ENCODE data around the gene TUBGCP3. TPM values are rescaled to one million over a fixed set of nuclear protein-coding genes. Genes with fewer than 3 reads are reported as not detected.

Gene TUBGCP3
- total and polyA plus RNA-seq, 4 donors = 6.7 to 31.0 (median 17.3) TPM

GRCh38 chr13:112617754-112618375, 29.9 kb upstream of the TUBGCP3 start:
- H3K4me1 ChIP-seq (ENCODE audit: control insufficient read depth in 4 of 4, insufficient read depth in 4 of 4, low read length in 3 of 4) = no peaks in the 10 kb centered on the region
- no peak for DNase-seq (ENCODE audit: low spot score)

More at GRCh38 chr13:112617754-112618375, 29.9 kb upstream of the TUBGCP3 start:
- Histone ChIP-seq H3K27me3 (ENCODE audit: control insufficient read depth in 4 of 4, insufficient read depth in 4 of 4, low read length in 3 of 4) (no peaks in the 10 kb centered on the region), H3K9ac (ENCODE audit: low read depth in 1 of 2, low read length in 2 of 2) (no peak overlapping the region), H3K4me3 (ENCODE audit: low read depth in 1 of 3, low read length in 3 of 3) (no peak overlapping the region), H3K36me3 (ENCODE audit: control insufficient read depth in 4 of 4, insufficient read depth in 3 of 4, low read depth in 1 of 4, low read length in 3 of 4) (no peaks in the 10 kb centered on the region), H3K27ac (ENCODE audit: low read depth in 1 of 2, low read length in 2 of 2) (no peak overlapping the region), H3K9me3 (ENCODE audit: control insufficient read depth in 4 of 4, low read length in 3 of 4) (no peaks in the 10 kb centered on the region)
- TF ChIP-seq NR2F2 (IDR thresholded peaks at IDR 0.05) (no peak), RXRA (IDR thresholded peaks at IDR 0.05) (no peak), MAX (IDR thresholded peaks at IDR 0.05) (no peak), HNF4A (conservative IDR thresholded peaks at IDR 0.05) (no peak), FOXA2 (IDR thresholded peaks at IDR 0.05) (no peak), YY1 (IDR thresholded peaks at IDR 0.05) (no peak), ATF3 (IDR thresholded peaks at IDR 0.05) (no peak), EGR1 (IDR thresholded peaks at IDR 0.05; ENCODE audit: low read depth in 2 of 2) (no peak), GABPA (IDR thresholded peaks at IDR 0.05 in 1 of 2, conservative IDR thresholded peaks at IDR 0.05 in 1 of 2) (no peak), RAD21 (IDR thresholded peaks at IDR 0.05) (no peak), HNF4G (IDR thresholded peaks at IDR 0.05) (no peak), ZBTB33 (IDR thresholded peaks at IDR 0.05) (no peak), JUND (IDR thresholded peaks at IDR 0.05) (no peak), TAF1 (conservative IDR thresholded peaks at IDR 0.05) (no peak), FOXA1 (IDR thresholded peaks at IDR 0.05) (no peak), CTCF (IDR thresholded peaks at IDR 0.05; ENCODE audit: low read depth, low read length, missing input control) (no peak), SP1 (IDR thresholded peaks at IDR 0.05) (no peak), REST (IDR thresholded peaks at IDR 0.05) (no peak)
- 85% methylated on average over 18 of the region's 18 CpGs for WGBS
